ENCODE results near the gene GLRX. TPM values are rescaled to one million over a fixed set of nuclear protein-coding genes. Genes with fewer than 3 reads are reported as not detected.
"Not testable (repeated sequence)": the region's sequence is repeated elsewhere in the genome, so short reads cannot be mapped to it uniquely, and the experiment has no call there.

The GLRX gene
- total RNA-seq, 1 donor from 2014 or later: 41.3 TPM

GRCh38 chr5:95830226-95830625 is 7.7 kb upstream of the GLRX start:
- ATAC-seq: no peak
- DNase-seq (ENCODE audit: low spot score): no peak

GRCh38 chr5:95827892-95828246 is 5.3 kb upstream of the GLRX start:
- ATAC-seq: peak; percentile 10
- no peak for DNase-seq (ENCODE audit: low spot score)

GRCh38 chr5:95826949-95827891 is 4.7 kb upstream of the GLRX start:
- ATAC-seq (peak; percentile 79), DNase-seq (ENCODE audit: low spot score) (peak; percentile 91)

- DNase-seq (ENCODE audit: low spot score): no peak
- ATAC-seq: no peak
Observed at GRCh38 chr5:95825495-95825894, 3.0 kb upstream of the GLRX start.

GRCh38 chr5:95824747-95825146 is 2.2 kb upstream of the GLRX start:
- ATAC-seq (no peak), DNase-seq (ENCODE audit: low spot score) (no peak)

GRCh38 chr5:95823738-95824609 is 1.4 kb upstream of the GLRX start:
- ATAC-seq: peak; percentile 12
- DNase-seq (ENCODE audit: low spot score): no peak

- no peak for ATAC-seq
- peak; percentile 39 for DNase-seq (ENCODE audit: low spot score)
Observed at GRCh38 chr5:95823218-95823737, 752 bp upstream of the GLRX start.

GRCh38 chr5:95822043-95822541 is 434 bp downstream of the GLRX start:
- peak; percentile 69 for ATAC-seq
- DNase-seq (ENCODE audit: low spot score): peak; percentile 68

GRCh38 chr5:95821110-95822021 is 1.2 kb downstream of the GLRX start:
- ATAC-seq: no peak
- no peak for DNase-seq (ENCODE audit: low spot score)

- peak; percentile 28 for ATAC-seq
- no peak for DNase-seq (ENCODE audit: low spot score)
Observed at GRCh38 chr5:95818181-95819147, 4.1 kb downstream of the GLRX start.

- DNase-seq (ENCODE audit: low spot score): no peak
Observed at GRCh38 chr5:95817430-95817829, 5.1 kb downstream of the GLRX start.

GRCh38 chr5:95816776-95817175 is 5.8 kb downstream of the GLRX start:
- no peak for ATAC-seq
- no peak for DNase-seq (ENCODE audit: low spot score)

More at GRCh38 chr5:95817430-95817829, 5.1 kb downstream of the GLRX start:
- ATAC-seq: no peak

- no peak for ATAC-seq
Observed at GRCh38 chr5:95816341-95816740, 6.2 kb downstream of the GLRX start.

GRCh38 chr5:95815155-95815729 is 7.3 kb downstream of the GLRX start:
- ATAC-seq (no peak), DNase-seq (ENCODE audit: low spot score) (no peak)

More at GRCh38 chr5:95816341-95816740, 6.2 kb downstream of the GLRX start:
- no peak for DNase-seq (ENCODE audit: low spot score)

- ATAC-seq: peak; percentile 30
- DNase-seq (ENCODE audit: low spot score): not testable (repeated sequence)
Observed at GRCh38 chr5:95813035-95813434, 9.5 kb downstream of the GLRX start.

GRCh38 chr5:95812074-95812471 is 10.5 kb downstream of the GLRX start:
- ATAC-seq: peak; percentile 25

GRCh38 chr5:95811461-95812073 is 11.0 kb downstream of the GLRX start:
- not testable (repeated sequence) for ATAC-seq; DNase-seq (ENCODE audit: low spot score)

More at GRCh38 chr5:95812074-95812471, 10.5 kb downstream of the GLRX start:
- DNase-seq (ENCODE audit: low spot score): no peak

GRCh38 chr5:95811126-95811423 is 11.5 kb downstream of the GLRX start:
- DNase-seq (ENCODE audit: low spot score); ATAC-seq: not testable (repeated sequence)
